HPDE6-E6E7 (cell line): ENCODE results near the gene SLC19A2.

Source experiments
- DNase-seq: peaks from one replicate; pipeline ENCODE4 v3.0.0; 2011; ENCODE audit warnings: missing footprints; ENCODE audit errors: extremely low spot score

Gene SLC19A2

DNA sequence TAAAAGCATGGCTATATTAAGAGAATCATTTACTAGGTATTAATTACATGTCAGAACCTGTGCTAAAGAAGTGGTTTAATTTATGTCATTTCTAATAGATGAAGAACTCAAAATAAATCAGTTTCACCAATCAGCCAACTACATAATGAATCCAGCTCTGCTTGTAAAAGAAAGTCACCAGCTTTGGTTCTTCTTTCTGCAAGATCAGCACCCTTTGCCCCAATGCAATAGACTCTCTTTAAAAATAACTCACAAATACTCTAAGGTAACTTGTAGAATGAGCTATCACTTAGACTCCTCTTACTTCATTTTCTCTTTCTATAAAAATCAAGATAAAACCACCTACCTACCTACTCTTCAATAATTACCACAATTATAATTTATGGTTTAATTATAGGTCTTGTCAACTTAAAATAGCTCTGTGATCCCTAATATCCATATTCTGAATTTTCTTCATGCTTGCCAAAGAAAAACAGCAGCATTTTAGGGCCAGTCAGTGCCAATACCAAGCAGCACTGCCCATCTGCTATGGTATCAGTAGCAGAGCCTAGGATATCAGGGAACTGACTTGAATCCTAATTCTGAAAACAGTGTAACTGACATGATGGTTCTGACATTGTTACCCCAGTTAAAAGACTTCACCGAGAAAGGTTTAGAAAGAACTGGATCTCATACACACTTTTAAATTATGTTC lies 11.3 kb downstream of the SLC19A2 start:
- DNase-seq: no peak

DNA sequence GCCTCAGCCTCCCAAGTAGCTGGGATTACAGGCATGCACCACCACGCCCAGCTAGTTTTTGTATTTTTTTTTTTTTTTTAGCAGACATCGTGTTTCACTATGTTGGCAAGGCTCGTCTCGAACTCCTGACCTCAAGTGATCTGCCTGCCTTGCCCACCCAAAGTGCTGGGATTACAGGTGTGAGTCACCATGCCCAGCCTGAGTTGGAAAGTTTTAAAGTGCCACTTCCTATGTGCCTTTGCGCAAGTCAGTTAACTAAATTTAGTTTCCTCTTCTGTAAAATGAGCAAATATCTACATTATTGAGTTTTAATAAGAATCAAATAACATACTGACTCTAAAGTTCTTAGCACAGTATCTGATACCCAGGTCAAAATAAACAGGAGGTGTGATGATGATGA lies 12.4 kb downstream of the SLC19A2 start:
- no peak for DNase-seq

- DNase-seq: no peak
These were observed 13.0 kb downstream of the SLC19A2 start for GRCh38 chr1:169472738-169473137.

GRCh38 chr1:169468982-169469381 lies 16.8 kb downstream of the SLC19A2 start:
- no peak for DNase-seq

DNA sequence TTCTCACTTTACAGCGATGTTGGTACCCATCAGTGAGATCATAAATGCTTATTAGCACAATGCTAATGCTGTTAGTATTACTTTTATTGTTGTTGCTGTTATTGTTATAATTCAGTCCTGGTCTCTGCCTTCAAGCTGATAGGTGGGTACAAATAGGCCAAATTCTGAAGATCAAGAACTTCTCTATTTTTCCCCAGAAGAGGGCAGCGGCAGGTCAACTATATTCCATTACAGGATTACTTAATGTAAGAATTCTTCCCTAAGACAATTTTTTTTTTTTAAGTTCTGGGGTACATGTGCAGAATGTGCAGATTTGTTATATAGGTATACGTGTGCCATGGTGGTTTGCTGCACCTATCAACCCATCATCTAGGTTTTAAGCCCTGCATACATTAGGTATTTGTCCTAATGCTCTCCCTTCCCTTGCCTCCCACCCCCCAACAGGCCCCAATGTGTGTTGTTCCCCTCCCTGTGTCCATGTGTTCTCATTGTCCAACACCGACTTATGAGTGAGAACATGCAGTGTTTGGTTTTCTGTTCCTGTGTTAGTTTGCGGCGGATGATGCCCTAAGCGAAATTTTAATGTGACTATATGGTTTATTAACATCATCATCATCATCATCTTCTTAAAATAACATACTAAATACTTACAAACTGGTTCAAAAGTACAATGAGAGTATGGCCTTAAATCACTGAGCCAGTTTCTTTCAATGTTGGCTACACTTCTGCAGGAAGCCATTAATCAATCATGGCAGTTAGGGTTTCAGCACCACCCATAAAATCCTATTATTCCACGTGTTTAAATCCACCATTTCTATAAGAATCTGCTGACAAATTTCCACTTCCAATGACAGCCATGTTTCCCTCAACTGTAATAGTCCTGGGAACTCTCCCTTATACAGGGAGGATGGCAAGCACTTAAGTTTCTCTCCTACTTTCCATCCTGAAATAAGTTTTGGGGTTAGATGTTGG lies 19.2 kb downstream of the SLC19A2 start:
- DNase-seq: no peak

- no peak for DNase-seq
These were observed 20.5 kb downstream of the SLC19A2 start for GRCh38 chr1:169465281-169465680.

GRCh38 chr1:169462385-169462784 lies 23.4 kb downstream of the SLC19A2 start:
- no peak for DNase-seq

GRCh38 chr1:169461390-169462000 lies 24.2 kb downstream of the SLC19A2 start:
- no peak for DNase-seq

GRCh38 chr1:169460191-169460833 lies 25.4 kb downstream of the SLC19A2 start:
- no peak for DNase-seq

- DNase-seq: no peak
These were observed 28.3 kb downstream of the SLC19A2 start for GRCh38 chr1:169457443-169457842.

- DNase-seq: no peak
These were observed 29.7 kb downstream of the SLC19A2 start for GRCh38 chr1:169456029-169456428.

GRCh38 chr1:169452921-169453320 lies 32.8 kb downstream of the SLC19A2 start:
- DNase-seq: no peak

GRCh38 chr1:169451218-169451824 lies 34.4 kb downstream of the SLC19A2 start:
- no peak for DNase-seq

GRCh38 chr1:169443923-169444322 lies 41.8 kb downstream of the SLC19A2 start:
- no peak for DNase-seq

- DNase-seq: peak; percentile 1
These were observed 58.6 kb downstream of the SLC19A2 start, which contains the start of gene CCDC181 for GRCh38 chr1:169427081-169427641. Gene CCDC181, minus strand, starts transcription at chr1:169427474. Its CDS starts 2,547 bp downstream, at chr1:169424927.

GRCh38 chr1:169426174-169426705 lies 59.5 kb downstream of the SLC19A2 start:
- DNase-seq: no peak

GRCh38 chr1:169421309-169421708 lies 64.4 kb downstream of the SLC19A2 start:
- DNase-seq: no peak

DNA sequence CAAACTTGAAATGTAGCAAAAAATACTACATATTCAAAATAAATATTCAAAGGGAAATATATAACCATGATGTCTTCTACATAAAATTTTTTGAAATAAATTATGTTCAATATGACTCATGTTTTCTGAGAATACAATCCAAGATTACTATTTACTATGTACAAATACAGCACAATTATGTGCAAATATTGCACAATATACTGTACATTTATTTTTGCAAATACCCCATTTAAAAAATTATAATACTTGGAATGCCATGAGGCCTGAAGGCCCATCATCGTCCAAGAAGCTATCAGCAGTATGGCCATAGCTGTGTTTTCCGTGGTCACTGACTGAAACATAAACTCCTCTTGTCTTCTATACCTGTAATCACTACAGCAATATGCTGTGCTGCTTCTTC lies 70.8 kb downstream of the SLC19A2 start:
- no peak for DNase-seq
